Suppressor macrophage (primary cell): ENCODE measurements around the gene SLC25A47.
"Not testable (repeated sequence)": the region's sequence is repeated elsewhere in the genome, so short reads cannot be mapped to it uniquely, and the experiment has no call there.

Source experiments
- DNase-seq, 4 experiments: peaks; one replicate each; pipeline ENCODE4 v3.0.0-alpha.2; 2020 to 2022

SLC25A47 gene

GRCh38 chr14:100305324-100306100 lies 17.6 kb upstream of the SLC25A47 start:
- DNase-seq, result peak; percentile 72 to 91 (median 84)

- DNase-seq, result peak; percentile 92 to 98 (median 96)
Measured at GRCh38 chr14:100306101-100306997, 16.8 kb upstream of the SLC25A47 start, which contains the start of gene SLC25A29. SLC25A29 (minus strand) TSS chr14:100306444; CDS start chr14:100306232, 212 bp downstream.

- DNase-seq, result peak; percentile 31 to 77 (median 56)
Measured at GRCh38 chr14:100306998-100307765, 16.0 kb upstream of the SLC25A47 start.

- DNase-seq, result no peak
Measured at GRCh38 chr14:100307766-100308426, 15.2 kb upstream of the SLC25A47 start.

GRCh38 chr14:100308427-100308792 lies 14.7 kb upstream of the SLC25A47 start:
- DNase-seq, result not testable (repeated sequence)

GRCh38 chr14:100309028-100309737 lies 14.0 kb upstream of the SLC25A47 start:
- no peak for DNase-seq

GRCh38 chr14:100312110-100312876 lies 10.8 kb upstream of the SLC25A47 start:
- peak; percentile 51 to 70 (median 64) for DNase-seq

- DNase-seq, result no peak
Measured at GRCh38 chr14:100312877-100313400, 10.2 kb upstream of the SLC25A47 start.

- DNase-seq, result no peak
Measured at GRCh38 chr14:100313464-100314230, 9.5 kb upstream of the SLC25A47 start.

- DNase-seq, result no peak
Measured at GRCh38 chr14:100314724-100315123, 8.4 kb upstream of the SLC25A47 start.

- DNase-seq, result no peak
Measured at GRCh38 chr14:100317389-100317788, 5.8 kb upstream of the SLC25A47 start.

GRCh38 chr14:100317912-100318808 lies 5.0 kb upstream of the SLC25A47 start:
- DNase-seq, result peak; percentile 73 to 91 (median 82)

- DNase-seq, result no peak
Measured at GRCh38 chr14:100320157-100320856, 2.8 kb upstream of the SLC25A47 start.

- DNase-seq, result no peak
Measured at GRCh38 chr14:100321473-100322137, 1.5 kb upstream of the SLC25A47 start.

- no peak for DNase-seq
Measured at GRCh38 chr14:100322138-100322957, 791 bp upstream of the SLC25A47 start.

GRCh38 chr14:100323942-100324307 lies 786 bp downstream of the SLC25A47 start:
- peak in 2 of 4 experiments; percentile 37 to 51 for DNase-seq
